GM10248 (cell line): ENCODE measurements around the gene SLC2A4RG.

Experiments
- CTCF ChIA-PET: fragments of 300-600 bp; sonication (Branson Sonifier 250); formaldehyde crosslinking; extraction: SDS; loops from one replicate; lab custom pipeline; 2021; ENCODE audit warnings: antibody characterized with exemption; lab: Yijun Ruan, JAX
- POLR2A ChIA-PET: fragments of 350-650 bp; sonication (Branson Sonifier 250); formaldehyde crosslinking; extraction: SDS; loops from one replicate; lab custom pipeline; 2020; ENCODE audit warnings: antibody characterized with exemption; lab: Yijun Ruan, JAX
- DNase-seq: peaks from one replicate; pipeline ENCODE4 v3.0.0; 2012; ENCODE audit errors: extremely low spot score
- TF ChIP-seq, protein P1 (sequence below): IDR thresholded peaks from 2 replicates; pipeline ENCODE4 v1.5.1; 2012; ENCODE audit warnings: mild to moderate bottlenecking, low read depth; ENCODE audit errors: extremely low read depth, missing control alignments, control extremely low read depth

The SLC2A4RG gene

DNA sequence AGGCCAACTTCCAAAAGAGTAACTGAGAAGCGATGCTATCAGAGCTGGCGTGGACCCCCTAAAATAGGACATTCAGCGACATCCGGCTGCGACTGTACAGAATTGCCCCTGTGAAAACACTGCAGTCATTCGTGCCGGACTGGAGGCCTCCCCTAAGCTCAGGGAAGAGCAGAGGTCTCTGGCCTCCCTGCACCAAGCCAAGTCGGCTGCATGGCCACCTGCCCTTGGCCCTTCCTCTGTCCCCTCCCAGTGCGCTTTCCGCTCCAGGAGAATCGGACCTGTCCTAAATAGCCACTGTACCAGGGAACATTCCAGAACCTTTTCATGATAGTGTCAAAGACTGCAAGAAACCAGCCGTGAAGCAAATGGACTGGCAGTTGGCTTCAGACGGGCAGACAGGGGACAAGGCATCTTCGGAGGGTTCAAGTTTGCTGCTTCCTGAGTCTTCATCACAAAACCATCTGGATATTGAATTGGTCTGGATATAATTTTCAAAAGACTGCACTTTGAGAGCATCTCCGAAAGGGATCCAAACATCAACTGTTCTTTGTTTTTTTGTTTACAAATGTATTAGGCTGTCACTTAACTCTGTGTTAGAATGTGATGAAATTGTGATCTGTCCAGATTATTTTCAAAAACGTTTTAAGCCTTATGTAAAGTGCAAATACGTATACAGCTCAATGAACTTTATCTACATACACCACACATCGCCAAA is 16.5 kb downstream of the SLC2A4RG start:
- CTCF ChIA-PET: no interaction called here
- DNase-seq: no peak
- POLR2A ChIA-PET: no interaction called here
- TF ChIP-seq, protein P1, sequence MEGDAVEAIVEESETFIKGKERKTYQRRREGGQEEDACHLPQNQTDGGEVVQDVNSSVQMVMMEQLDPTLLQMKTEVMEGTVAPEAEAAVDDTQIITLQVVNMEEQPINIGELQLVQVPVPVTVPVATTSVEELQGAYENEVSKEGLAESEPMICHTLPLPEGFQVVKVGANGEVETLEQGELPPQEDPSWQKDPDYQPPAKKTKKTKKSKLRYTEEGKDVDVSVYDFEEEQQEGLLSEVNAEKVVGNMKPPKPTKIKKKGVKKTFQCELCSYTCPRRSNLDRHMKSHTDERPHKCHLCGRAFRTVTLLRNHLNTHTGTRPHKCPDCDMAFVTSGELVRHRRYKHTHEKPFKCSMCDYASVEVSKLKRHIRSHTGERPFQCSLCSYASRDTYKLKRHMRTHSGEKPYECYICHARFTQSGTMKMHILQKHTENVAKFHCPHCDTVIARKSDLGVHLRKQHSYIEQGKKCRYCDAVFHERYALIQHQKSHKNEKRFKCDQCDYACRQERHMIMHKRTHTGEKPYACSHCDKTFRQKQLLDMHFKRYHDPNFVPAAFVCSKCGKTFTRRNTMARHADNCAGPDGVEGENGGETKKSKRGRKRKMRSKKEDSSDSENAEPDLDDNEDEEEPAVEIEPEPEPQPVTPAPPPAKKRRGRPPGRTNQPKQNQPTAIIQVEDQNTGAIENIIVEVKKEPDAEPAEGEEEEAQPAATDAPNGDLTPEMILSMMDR: no peak

DNA sequence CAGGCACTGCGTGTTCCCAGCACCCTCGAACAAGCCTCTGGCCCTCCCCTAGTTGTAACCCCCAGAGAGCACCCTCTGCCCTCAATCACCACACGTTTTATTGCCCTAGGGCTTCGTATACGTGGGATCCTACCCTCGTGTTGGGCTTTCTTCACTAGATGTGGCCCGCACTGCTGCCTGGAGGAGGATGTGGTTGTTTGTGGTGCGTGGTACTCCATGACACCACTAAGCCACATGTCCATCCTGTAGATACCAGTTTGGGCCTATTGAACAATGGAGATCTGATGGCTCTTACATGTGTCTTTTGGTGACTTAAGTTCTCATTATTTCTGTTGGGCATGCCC is 17.0 kb downstream of the SLC2A4RG start:
- TF ChIP-seq, protein P1: no peak
- CTCF ChIA-PET: no interaction called here
- no peak for DNase-seq
- POLR2A ChIA-PET: no interaction called here

DNA sequence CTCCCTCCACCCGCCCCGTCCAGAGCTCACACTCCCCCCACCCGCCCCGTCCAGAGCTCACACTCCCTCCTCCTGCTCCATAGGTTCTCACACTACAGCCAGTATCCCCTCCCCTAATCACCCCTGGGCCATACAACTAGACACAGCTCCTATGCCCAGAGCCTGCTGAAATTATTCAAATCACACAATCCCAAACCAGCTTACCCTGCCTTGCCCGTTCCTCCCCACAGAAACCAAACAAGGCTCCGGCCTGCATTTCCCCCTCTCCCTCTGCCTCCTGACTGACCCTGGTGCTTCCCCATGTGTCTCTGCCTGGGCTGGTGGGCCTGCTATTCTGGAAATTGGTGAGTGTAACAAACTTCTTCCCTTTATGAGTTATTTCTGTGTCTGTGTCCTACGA is 18.6 kb downstream of the SLC2A4RG start:
- CTCF ChIA-PET: no interaction called here
- TF ChIP-seq, protein P1: no peak
- no peak for DNase-seq
- POLR2A ChIA-PET: no interaction called here

DNA sequence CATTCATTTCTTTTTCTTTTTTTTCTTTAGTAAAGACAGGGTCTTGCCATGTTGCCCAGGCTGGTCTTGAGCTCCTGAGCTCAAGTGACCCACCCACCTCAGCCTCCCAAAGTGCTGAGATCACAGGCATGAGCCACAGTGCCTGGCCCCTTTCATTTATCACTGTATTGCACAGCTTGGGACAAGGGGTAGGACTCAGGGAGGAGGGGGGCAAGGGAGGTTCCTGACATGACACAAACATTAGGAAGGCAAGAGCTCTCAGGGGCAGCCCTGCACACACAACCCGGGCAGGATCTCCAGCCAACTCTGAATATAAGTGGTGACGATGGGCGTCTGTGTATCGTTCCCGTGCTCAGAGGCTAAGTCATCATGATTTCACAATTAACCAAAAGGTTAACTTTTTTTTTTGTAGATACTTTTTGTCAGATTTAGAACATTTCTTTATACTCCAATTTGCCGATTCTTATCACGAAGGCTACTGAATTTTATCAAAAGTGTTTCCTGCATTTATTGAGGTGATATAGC is 19.9 kb downstream of the SLC2A4RG start:
- POLR2A ChIA-PET: no interaction called here
- no peak for DNase-seq
- TF ChIP-seq, protein P1: no peak
- CTCF ChIA-PET: interaction anchor here (1.0 to 2.3 kb wide), 3 partner anchors 10 to 27 kb away, joined by 3 to 8 read pairs (median 4); no protein-coding TSS in a partner anchor

DNA sequence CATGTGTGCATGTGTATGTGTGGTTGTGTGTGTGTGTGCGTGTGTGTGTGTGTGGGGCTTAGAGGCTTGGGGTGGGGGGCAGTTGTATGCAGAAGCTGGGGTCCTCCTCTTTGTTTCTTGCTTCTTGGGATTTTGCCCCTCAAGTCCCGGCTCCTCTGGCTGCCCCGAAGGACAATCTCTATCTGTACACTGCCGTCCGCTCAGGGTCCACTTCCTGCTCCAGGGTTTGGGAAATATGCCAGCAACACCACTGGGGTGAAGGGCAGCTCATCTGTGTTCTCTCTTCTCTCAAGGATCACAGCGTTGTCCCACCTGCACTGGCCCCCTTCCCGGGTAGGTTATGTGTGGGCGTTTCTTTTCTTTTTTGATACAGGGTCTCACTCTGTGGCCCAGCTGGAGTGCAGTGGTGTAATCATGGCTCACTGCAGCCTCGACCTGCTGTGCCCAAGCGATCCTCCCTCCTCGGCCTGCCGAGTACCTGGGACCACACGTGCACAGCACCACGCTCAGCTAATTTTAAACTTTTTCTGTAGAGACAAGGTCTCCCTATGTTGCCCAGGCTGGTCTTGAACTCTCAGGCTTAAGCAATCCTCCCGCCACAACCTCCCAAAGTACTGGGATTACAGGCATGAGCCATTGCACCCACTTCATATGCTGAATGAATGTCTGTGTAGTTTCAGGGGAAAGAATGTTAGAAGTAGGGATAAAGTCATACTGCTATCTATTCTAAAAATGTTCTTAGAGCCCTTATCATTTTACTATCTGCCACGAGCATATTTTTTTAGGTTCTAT is 25.7 kb downstream of the SLC2A4RG start:
- POLR2A ChIA-PET: no interaction called here
- CTCF ChIA-PET: interaction anchor here (0.7 to 1.6 kb wide), 2 partner anchors 10 to 21 kb away, joined by 3 to 5 read pairs; no protein-coding TSS in a partner anchor
- TF ChIP-seq, protein P1: no peak
- no peak for DNase-seq

DNA sequence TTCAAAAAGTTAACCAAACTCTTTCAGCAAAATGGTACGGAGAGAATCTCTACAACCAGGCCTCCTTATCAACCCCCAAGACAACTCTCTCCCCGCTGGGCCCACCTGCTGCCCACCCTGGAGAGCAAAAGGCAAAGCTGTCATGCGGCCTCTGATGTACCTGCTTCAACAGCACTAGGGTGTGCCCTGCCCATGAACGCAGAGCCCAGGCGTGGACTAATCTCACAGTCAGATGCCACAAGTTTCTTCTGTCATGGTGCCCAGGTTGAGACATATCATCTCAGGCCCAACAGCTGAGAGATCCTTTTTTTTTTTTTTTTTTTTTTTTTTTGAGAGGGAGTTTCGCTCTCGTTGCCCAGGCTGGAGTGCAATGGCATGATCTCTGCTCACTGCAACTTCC is 26.3 kb downstream of the SLC2A4RG start:
- CTCF ChIA-PET: interaction anchor here (1.5 kb wide), 1 partner anchor 20 kb away, joined by 5 read pairs; no protein-coding TSS in a partner anchor
- TF ChIP-seq, protein P1: no peak

More for the DNA sequence above, 26.3 kb downstream of the SLC2A4RG start:
- no peak for DNase-seq
- POLR2A ChIA-PET: no interaction called here
